ENCODE data around the gene SLC25A34. TPM values are rescaled to one million over a fixed set of nuclear protein-coding genes. Genes with fewer than 3 reads are reported as not detected.
A peak's percentile ranks its signal among the peaks of the same experiment; 100 is the strongest.

The SLC25A34 gene
- total and polyA plus RNA-seq, 10 of the 15 experiments (the other 5 are each of a cell fraction or from before 2014, with no cell fraction given), result 0.02 to 1.6 (median 0.39) TPM

DNA sequence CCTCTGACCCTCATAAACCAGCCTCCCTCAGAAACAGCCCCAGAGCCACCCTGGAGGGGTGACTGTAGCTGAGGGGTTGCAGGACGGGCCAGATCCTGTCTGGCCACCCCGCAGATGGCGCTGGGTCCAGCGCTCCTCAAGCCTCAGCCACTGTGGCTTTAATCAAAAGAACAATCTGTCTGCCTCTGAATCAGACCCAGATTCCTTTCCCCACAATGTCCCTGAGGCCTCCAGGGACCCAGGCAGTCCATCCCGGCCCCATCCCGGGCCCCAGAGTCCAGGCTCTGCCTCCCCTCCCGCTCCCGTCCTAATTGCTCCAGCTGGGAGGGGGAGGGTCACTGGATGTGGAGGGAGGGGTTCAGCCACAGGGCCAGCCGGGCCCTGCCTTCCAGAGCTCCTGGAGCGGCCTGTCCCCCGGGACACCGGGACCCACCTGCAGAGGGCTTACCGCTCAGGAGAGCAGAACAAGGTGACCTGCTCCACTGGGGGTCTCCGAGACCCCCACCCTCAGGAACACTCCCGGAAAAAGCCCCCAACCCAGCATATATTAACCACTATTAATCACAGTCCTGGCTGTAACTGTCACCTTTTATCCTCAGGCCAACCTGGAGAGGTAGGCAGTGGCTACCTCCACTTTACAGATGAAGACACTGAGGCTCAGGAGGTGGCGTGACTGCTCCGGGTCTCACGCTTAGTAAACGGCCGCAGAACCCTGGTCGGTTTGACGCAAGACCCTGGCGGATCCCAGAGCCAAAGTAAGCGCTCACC, 21.7 kb downstream of the SLC25A34 start:
- Histone ChIP-seq H3K4me1 (ENCODE audit: control insufficient read depth, insufficient read depth, low read length) (no peaks in the 10 kb centered on the region), H3K27ac (ENCODE audit: control insufficient read depth, insufficient read depth) (no peak overlapping the region), H3K9me3 (replicated peaks; ENCODE audit: control insufficient read depth, insufficient read depth, low read length) (no peaks in the 10 kb centered on the region), H2AFZ (ENCODE audit: control insufficient read depth, low read depth, low read length) (no peak overlapping the region), H3K9ac (ENCODE audit: control insufficient read depth, insufficient read depth, low read length) (no peak overlapping the region), H3K4me2 (ENCODE audit: control insufficient read depth, insufficient read depth) (no peak overlapping the region), H4K20me1 (ENCODE audit: control insufficient read depth, insufficient read depth) (no peaks in the 10 kb centered on the region), H3K36me3 (ENCODE audit: control insufficient read depth in 2 of 2, insufficient read depth in 2 of 2, low read length in 1 of 2) (no peaks in the 10 kb centered on the region), H3K79me2 (ENCODE audit: control insufficient read depth, insufficient read depth, low read length) (no peaks in the 10 kb centered on the region), H3K27me3 (replicated peaks in 1 of 2; ENCODE audit: control insufficient read depth in 2 of 2, insufficient read depth in 2 of 2, low read length in 1 of 2) (peaks cover 8 to 22% of the 10 kb centered on the region in 2 experiments; a peak in 3 of 4 replicates), H3K4me3 (no peak overlapping the region)
- intact Hi-C loops (cut with micrococcal nuclease; ENCODE audit: unreplicated experiment) (no loop called here), in situ Hi-C loops (cut with MboI) (no loop called here)
- no peak for TF ChIP-seq JUNB (IDR thresholded peaks at IDR 0.05)
- TF ChIP-seq SMC3 (IDR thresholded peaks at IDR 0.05; ENCODE audit: borderline replicate concordance, low read length), result no peak
- TF ChIP-seq MXI1 (IDR thresholded peaks at IDR 0.05; ENCODE audit: low read depth, low read length), result no peak
- no peak for TF ChIP-seq NR2C2 (IDR thresholded peaks at IDR 0.05; ENCODE audit: borderline replicate concordance, control insufficient read depth, insufficient read length, low read depth)
- TF ChIP-seq, protein P1, sequence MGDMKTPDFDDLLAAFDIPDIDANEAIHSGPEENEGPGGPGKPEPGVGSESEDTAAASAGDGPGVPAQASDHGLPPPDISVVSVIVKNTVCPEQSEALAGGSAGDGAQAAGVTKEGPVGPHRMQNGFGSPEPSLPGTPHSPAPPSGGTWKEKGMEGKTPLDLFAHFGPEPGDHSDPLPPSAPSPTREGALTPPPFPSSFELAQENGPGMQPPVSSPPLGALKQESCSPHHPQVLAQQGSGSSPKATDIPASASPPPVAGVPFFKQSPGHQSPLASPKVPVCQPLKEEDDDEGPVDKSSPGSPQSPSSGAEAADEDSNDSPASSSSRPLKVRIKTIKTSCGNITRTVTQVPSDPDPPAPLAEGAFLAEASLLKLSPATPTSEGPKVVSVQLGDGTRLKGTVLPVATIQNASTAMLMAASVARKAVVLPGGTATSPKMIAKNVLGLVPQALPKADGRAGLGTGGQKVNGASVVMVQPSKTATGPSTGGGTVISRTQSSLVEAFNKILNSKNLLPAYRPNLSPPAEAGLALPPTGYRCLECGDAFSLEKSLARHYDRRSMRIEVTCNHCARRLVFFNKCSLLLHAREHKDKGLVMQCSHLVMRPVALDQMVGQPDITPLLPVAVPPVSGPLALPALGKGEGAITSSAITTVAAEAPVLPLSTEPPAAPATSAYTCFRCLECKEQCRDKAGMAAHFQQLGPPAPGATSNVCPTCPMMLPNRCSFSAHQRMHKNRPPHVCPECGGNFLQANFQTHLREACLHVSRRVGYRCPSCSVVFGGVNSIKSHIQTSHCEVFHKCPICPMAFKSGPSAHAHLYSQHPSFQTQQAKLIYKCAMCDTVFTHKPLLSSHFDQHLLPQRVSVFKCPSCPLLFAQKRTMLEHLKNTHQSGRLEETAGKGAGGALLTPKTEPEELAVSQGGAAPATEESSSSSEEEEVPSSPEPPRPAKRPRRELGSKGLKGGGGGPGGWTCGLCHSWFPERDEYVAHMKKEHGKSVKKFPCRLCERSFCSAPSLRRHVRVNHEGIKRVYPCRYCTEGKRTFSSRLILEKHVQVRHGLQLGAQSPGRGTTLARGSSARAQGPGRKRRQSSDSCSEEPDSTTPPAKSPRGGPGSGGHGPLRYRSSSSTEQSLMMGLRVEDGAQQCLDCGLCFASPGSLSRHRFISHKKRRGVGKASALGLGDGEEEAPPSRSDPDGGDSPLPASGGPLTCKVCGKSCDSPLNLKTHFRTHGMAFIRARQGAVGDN (IDR thresholded peaks at IDR 0.05), result no peak
- TF ChIP-seq RCOR1 (conservative IDR thresholded peaks at IDR 0.05; ENCODE audit: low read depth, low read length), result no peak
- TF ChIP-seq, protein P2, sequence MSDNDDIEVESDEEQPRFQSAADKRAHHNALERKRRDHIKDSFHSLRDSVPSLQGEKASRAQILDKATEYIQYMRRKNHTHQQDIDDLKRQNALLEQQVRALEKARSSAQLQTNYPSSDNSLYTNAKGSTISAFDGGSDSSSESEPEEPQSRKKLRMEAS (IDR thresholded peaks at IDR 0.05; ENCODE audit: low read depth, low read length), result no peak
- TF ChIP-seq, protein P3, sequence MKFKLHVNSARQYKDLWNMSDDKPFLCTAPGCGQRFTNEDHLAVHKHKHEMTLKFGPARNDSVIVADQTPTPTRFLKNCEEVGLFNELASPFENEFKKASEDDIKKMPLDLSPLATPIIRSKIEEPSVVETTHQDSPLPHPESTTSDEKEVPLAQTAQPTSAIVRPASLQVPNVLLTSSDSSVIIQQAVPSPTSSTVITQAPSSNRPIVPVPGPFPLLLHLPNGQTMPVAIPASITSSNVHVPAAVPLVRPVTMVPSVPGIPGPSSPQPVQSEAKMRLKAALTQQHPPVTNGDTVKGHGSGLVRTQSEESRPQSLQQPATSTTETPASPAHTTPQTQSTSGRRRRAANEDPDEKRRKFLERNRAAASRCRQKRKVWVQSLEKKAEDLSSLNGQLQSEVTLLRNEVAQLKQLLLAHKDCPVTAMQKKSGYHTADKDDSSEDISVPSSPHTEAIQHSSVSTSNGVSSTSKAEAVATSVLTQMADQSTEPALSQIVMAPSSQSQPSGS (IDR thresholded peaks at IDR 0.05; ENCODE audit: low read length), result no peak
- TF ChIP-seq, protein P4, sequence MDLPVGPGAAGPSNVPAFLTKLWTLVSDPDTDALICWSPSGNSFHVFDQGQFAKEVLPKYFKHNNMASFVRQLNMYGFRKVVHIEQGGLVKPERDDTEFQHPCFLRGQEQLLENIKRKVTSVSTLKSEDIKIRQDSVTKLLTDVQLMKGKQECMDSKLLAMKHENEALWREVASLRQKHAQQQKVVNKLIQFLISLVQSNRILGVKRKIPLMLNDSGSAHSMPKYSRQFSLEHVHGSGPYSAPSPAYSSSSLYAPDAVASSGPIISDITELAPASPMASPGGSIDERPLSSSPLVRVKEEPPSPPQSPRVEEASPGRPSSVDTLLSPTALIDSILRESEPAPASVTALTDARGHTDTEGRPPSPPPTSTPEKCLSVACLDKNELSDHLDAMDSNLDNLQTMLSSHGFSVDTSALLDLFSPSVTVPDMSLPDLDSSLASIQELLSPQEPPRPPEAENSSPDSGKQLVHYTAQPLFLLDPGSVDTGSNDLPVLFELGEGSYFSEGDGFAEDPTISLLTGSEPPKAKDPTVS (IDR thresholded peaks at IDR 0.05; ENCODE audit: low read depth, low read length), result no peak
- no peak for TF ChIP-seq BMI1 (IDR thresholded peaks at IDR 0.05; ENCODE audit: borderline replicate concordance)
- TF ChIP-seq, protein P5, sequence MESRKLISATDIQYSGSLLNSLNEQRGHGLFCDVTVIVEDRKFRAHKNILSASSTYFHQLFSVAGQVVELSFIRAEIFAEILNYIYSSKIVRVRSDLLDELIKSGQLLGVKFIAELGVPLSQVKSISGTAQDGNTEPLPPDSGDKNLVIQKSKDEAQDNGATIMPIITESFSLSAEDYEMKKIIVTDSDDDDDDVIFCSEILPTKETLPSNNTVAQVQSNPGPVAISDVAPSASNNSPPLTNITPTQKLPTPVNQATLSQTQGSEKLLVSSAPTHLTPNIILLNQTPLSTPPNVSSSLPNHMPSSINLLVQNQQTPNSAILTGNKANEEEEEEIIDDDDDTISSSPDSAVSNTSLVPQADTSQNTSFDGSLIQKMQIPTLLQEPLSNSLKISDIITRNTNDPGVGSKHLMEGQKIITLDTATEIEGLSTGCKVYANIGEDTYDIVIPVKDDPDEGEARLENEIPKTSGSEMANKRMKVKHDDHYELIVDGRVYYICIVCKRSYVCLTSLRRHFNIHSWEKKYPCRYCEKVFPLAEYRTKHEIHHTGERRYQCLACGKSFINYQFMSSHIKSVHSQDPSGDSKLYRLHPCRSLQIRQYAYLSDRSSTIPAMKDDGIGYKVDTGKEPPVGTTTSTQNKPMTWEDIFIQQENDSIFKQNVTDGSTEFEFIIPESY (IDR thresholded peaks at IDR 0.05), result no peak
- no peak for TF ChIP-seq LARP7 (IDR thresholded peaks at IDR 0.05)
- no peak for TF ChIP-seq MYB (IDR thresholded peaks at IDR 0.05; ENCODE audit: borderline replicate concordance, low read depth, low read length)
- TF ChIP-seq TARDBP (IDR thresholded peaks at IDR 0.05; ENCODE audit: borderline replicate concordance), result no peak
- TF ChIP-seq EP300 (IDR thresholded peaks at IDR 0.05; ENCODE audit: borderline replicate concordance in 1 of 2, control insufficient read depth in 1 of 2, low read depth in 2 of 2, low read length in 2 of 2), result no peak
- ChIA-PET RAD21 (ENCODE audit: unreplicated experiment) (no interaction called here), CTCF (no interaction called here), SMC1A (ENCODE audit: uncharacterized antibody, unreplicated experiment) (no interaction called here), POLR2A (no interaction called here)
- FAIRE-seq, result no peak
- 10% methylated on average over 22 of the region's 24 CpGs for WGBS (ENCODE audit: insufficient coverage, insufficient replicate concordance, low lambda C conversion rate, missing lambda C conversion rate)
- DNase-seq (ENCODE audit: low read depth, low spot score), result no peak
- no TSS peak for BruUV-seq (replicated peaks)
- ATAC-seq, result peak; percentile 17; the same call in 1 of the 3 replicates

All from GM12878 (cell line).